Measurements from ENCODE around the gene SPR. TPM values are rescaled to one million over a fixed set of nuclear protein-coding genes. Genes with fewer than 3 reads are reported as not detected.
A peak's percentile ranks its signal among the peaks of the same experiment; 100 is the strongest.

SPR gene
- polyA plus RNA-seq, 2 of the 4 experiments (the other 2 are of a cell fraction), result 88.5 to 138 TPM

GRCh38 chr2:72886505-72887031 is 640 bp upstream of the SPR start:
- peak overlapping the region; percentile 92 to 96 for H3K27ac ChIP-seq
- ATAC-seq (no peak), FAIRE-seq (no peak), DNase-seq (ENCODE audit: low read depth in 1 of 2, low spot score in 1 of 2) (no peak)
- H3K9me3 ChIP-seq, result no peaks in the 10 kb centered on the region
- POLR2A ChIA-PET, result interaction anchor here (1.2 kb wide), 1 partner anchor 348 kb away, joined by 3 read pairs; the partner anchor contains the start of gene CCT7
- CTCF ChIA-PET, result interaction anchor here (0.5 to 13.9 kb wide), 33 partner anchors 8 to 1452 kb away, joined by 3 to 260 read pairs (median 7); partner anchors contain the start of gene EMX1
- H3K4me1 ChIP-seq, result peaks cover 22% of the 10 kb centered on the region
- no peak for TF ChIP-seq EHF (CRISPR knock-in tag; IDR thresholded peaks at IDR 0.05)
- no peak for TF ChIP-seq CBX8 (IDR thresholded peaks at IDR 0.05)
- no peak for TF ChIP-seq HOXB5 (CRISPR knock-in tag; IDR thresholded peaks at IDR 0.05)
- no peak for TF ChIP-seq POLR2A (IDR thresholded peaks at IDR 0.05; ENCODE audit: low read length)
- no peak for TF ChIP-seq MAFK (IDR thresholded peaks at IDR 0.05; ENCODE audit: partially characterized antibody)
- TF ChIP-seq CEBPB (IDR thresholded peaks at IDR 0.05), result peak; percentile 83 to 96
- H3K4me3 ChIP-seq, result peak overlapping the region; percentile 77
- WGBS (ENCODE audit: missing lambda C conversion rate), result 59% methylated on average over 7 of the region's 7 CpGs
- peak overlapping the region; percentile 97 for H3K4me2 ChIP-seq

- H3K4me3 ChIP-seq, result peak overlapping the region; percentile 77
- H3K9me3 ChIP-seq, result no peaks in the 10 kb centered on the region
- peaks cover 22% of the 10 kb centered on the region for H3K4me1 ChIP-seq
- H3K27ac ChIP-seq, result peak overlapping the region; percentile 92 to 96
- WGBS (ENCODE audit: missing lambda C conversion rate), result 8% methylated on average over 18 of the region's 21 CpGs
- ATAC-seq, result peak; percentile 70 to 79
- H3K4me2 ChIP-seq, result peak overlapping the region; percentile 97
- ChIA-PET POLR2A (interaction anchor here (1.1 to 1.4 kb wide), 4 partner anchors 23 to 346 kb away, joined by 3 read pairs; partner anchors contain the start of gene CCT7), CTCF (interaction anchor here (0.5 to 13.9 kb wide), 85 partner anchors 9 to 1588 kb away, joined by 3 to 260 read pairs (median 4); partner anchors contain the start of gene EMX1)
- no peak for TF ChIP-seq ZC3H11A (IDR thresholded peaks at IDR 0.05)
- TF ChIP-seq FOSL2 (IDR thresholded peaks at IDR 0.05), result no peak
- 0 out of 2 replicates have a peak, but pooled peaks have one; percentile 17 for TF ChIP-seq FOSL2 (CRISPR knock-in tag; IDR thresholded peaks at IDR 0.05)
- TF ChIP-seq E2F6 (IDR thresholded peaks at IDR 0.05; ENCODE audit: borderline replicate concordance, low read depth), result peak; percentile 74; the same call in 1 of the 2 replicates
- TF ChIP-seq HMGXB4 (CRISPR knock-in tag; IDR thresholded peaks at IDR 0.05; ENCODE audit: borderline replicate concordance), result peak; percentile 53; the same call in 1 of the 2 replicates
- TF ChIP-seq BHLHE40 (IDR thresholded peaks at IDR 0.05; ENCODE audit: low read depth, low read length), result no peak
- peak; percentile 93 for TF ChIP-seq SMC3 (IDR thresholded peaks at IDR 0.05)
- no peak for TF ChIP-seq GATA3 (IDR thresholded peaks at IDR 0.05; ENCODE audit: borderline replicate concordance)
- peak; percentile 88; the same call in 1 of the 2 replicates for TF ChIP-seq MAX (IDR thresholded peaks at IDR 0.05)
- peak; percentile 38; the same call in 1 of the 2 replicates for TF ChIP-seq POLR2A (IDR thresholded peaks at IDR 0.05; ENCODE audit: low read length)
- TF ChIP-seq PBX3 (IDR thresholded peaks at IDR 0.05), result no peak
- no peak for TF ChIP-seq POLR2AphosphoS2 (conservative IDR thresholded peaks at IDR 0.05; ENCODE audit: low read length)
- TF ChIP-seq HDAC2 (IDR thresholded peaks at IDR 0.05), result no peak
- no peak for TF ChIP-seq NPAS2 (CRISPR knock-in tag; IDR thresholded peaks at IDR 0.05; ENCODE audit: borderline replicate concordance)
- TF ChIP-seq MAZ (IDR thresholded peaks at IDR 0.05; ENCODE audit: borderline replicate concordance, low read depth, low read length), result peak; percentile 73; the same call in 1 of the 2 replicates
- TF ChIP-seq CTCF (IDR thresholded peaks at IDR 0.05), result peak; percentile 96
- 0 out of 2 replicates have a peak, but pooled peaks have one; percentile 20 for TF ChIP-seq PHF8 (IDR thresholded peaks at IDR 0.05; ENCODE audit: borderline replicate concordance, low read depth)
- peak; percentile 56 to 75 for TF ChIP-seq RAD21 (conservative IDR thresholded peaks at IDR 0.05 in 1 of 2, IDR thresholded peaks at IDR 0.05 in 1 of 2)
- FAIRE-seq, result peak; percentile 13
- DNase-seq (ENCODE audit: low read depth in 1 of 2, low spot score in 1 of 2), result peak; percentile 85 to 93
Measured at GRCh38 chr2:72887740-72888437, 681 bp downstream of the SPR start.

Measured in A549 (cell line).